Neural progenitor cell (in vitro differentiated cells): ENCODE data around the gene EPN2.

ENCODE experiments used
- CTCF ChIP-seq: fragments of 200-600 bp; sonication (generic); IDR thresholded peaks from 2 replicates; pipeline ENCODE4 v1.5.1; 2017; ENCODE audit warnings: antibody characterized with exemption, mild to moderate bottlenecking
- EZH2 ChIP-seq: fragments of 200-600 bp; sonication (generic); IDR thresholded peaks from 2 replicates; pipeline ENCODE4 v1.6.1; 2017; ENCODE audit warnings: antibody characterized with exemption, mild to moderate bottlenecking, moderate library complexity
- EZH2phosphoT487 ChIP-seq: fragments of 200-600 bp; sonication (generic); IDR thresholded peaks from 2 replicates; pipeline ENCODE4 v1.6.1; 2017; ENCODE audit warnings: antibody characterized with exemption

- no peak for TF ChIP-seq EZH2
- TF ChIP-seq CTCF = no peak
- TF ChIP-seq EZH2phosphoT487 = no peak
Measured at GRCh38 chr17:19334331-19334730, 97.2 kb downstream of the EPN2 start.
